CD14-positive monocyte (primary cell): Measurements from ENCODE around the gene DLGAP3. TPM values are rescaled to one million over a fixed set of nuclear protein-coding genes. Genes with fewer than 3 reads are reported as not detected.

Source experiments
- DNase-seq, 3 donors: peaks; one replicate each; pipeline ENCODE4 v3.0.0-alpha.2; 2011 to 2022
- H2AFZ ChIP-seq: 2 replicates; pipeline ENCODE4 v1.6.0; 2012; ENCODE audit warnings: mild to moderate bottlenecking, low read depth, low read length, inconsistent platforms; ENCODE audit not compliant: insufficient read depth, poor library complexity, severe bottlenecking
- H3K27ac ChIP-seq, 2 donors: 1 replicate in 1 of 2; 2 replicates in 1 of 2; pipeline ENCODE4 v1.5.1; 2012 to 2013; ENCODE audit warnings: low read length in 2 of 2, control low read depth in 1 of 2, inconsistent platforms in 1 of 2, low read depth in 1 of 2, mild to moderate bottlenecking in 1 of 2
- H3K27me3 ChIP-seq, 2 donors: one replicate each; pipeline versions ENCODE4 v1.6.0 to v1.6.1; 2011 to 2013; ENCODE audit warnings: low read length in 2 of 2; ENCODE audit not compliant: control insufficient read depth in 2 of 2, insufficient read depth in 2 of 2
- H3K36me3 ChIP-seq, 2 donors: replicated peaks in 1 of 2; 1 replicate in 1 of 2; 2 replicates in 1 of 2; pipeline versions ENCODE4 v1.5.1 to v1.6.1; 2012 to 2013; ENCODE audit warnings: low read length in 2 of 2, control low read depth in 1 of 2, inconsistent platforms in 1 of 2, mild to moderate bottlenecking in 1 of 2; ENCODE audit not compliant: insufficient read depth in 2 of 2, control insufficient read depth in 1 of 2
- H3K4me1 ChIP-seq, 2 donors: 1 replicate in 1 of 2; 2 replicates in 1 of 2; pipeline versions ENCODE4 v1.5.1 to v1.6.1; 2012 to 2013; ENCODE audit warnings: low read length in 2 of 2, control low read depth in 1 of 2, inconsistent platforms in 1 of 2, mild to moderate bottlenecking in 1 of 2, moderate library complexity in 1 of 2; ENCODE audit not compliant: insufficient read depth in 2 of 2, control insufficient read depth in 1 of 2
- H3K4me2 ChIP-seq: replicated peaks from 2 replicates; pipeline ENCODE3; 2012; ENCODE audit warnings: low read length, moderate library complexity, mild to moderate bottlenecking; ENCODE audit not compliant: poor library complexity, severe bottlenecking; ENCODE audit errors: extremely low read depth
- H3K4me3 ChIP-seq, 3 experiments: fragments of 200-600 bp in 1 of 3; sonication (generic) in 1 of 3; replicated peaks in 1 of 3; 1 replicate in 2 of 3; 2 replicates in 1 of 3; pipeline ENCODE4 v1.5.1; 2011 to 2013; ENCODE audit warnings: low read length in 3 of 3, mild to moderate bottlenecking in 3 of 3, control low read depth in 2 of 3, low read depth in 2 of 3, inconsistent platforms in 1 of 3, moderate library complexity in 1 of 3
- H3K79me2 ChIP-seq: 2 replicates; pipeline ENCODE4 v1.6.0; 2012; ENCODE audit warnings: mild to moderate bottlenecking, control low read depth, inconsistent platforms, low read length, moderate library complexity; ENCODE audit not compliant: insufficient read depth
- H3K9ac ChIP-seq: 2 replicates; pipeline ENCODE4 v1.6.0; 2017; ENCODE audit warnings: low read length, mild to moderate bottlenecking; ENCODE audit not compliant: insufficient read depth, poor library complexity, severe bottlenecking
- H3K9me3 ChIP-seq, 2 donors: replicated peaks in 1 of 2; 1 replicate in 1 of 2; 2 replicates in 1 of 2; pipeline versions ENCODE4 v1.5.1 to v1.6.1; 2012 to 2013; ENCODE audit warnings: low read length in 2 of 2, control low read depth in 1 of 2; ENCODE audit not compliant: control insufficient read depth in 1 of 2, insufficient read depth in 1 of 2
- H4K20me1 ChIP-seq: 2 replicates; pipeline ENCODE4 v1.6.0; 2012; ENCODE audit warnings: mild to moderate bottlenecking, low read length, control low read depth, moderate library complexity; ENCODE audit not compliant: insufficient read depth
- H3K27ac Mint-ChIP-seq, 7 donors: one replicate each; pipeline ENCODE4 v1.8.0; 2020; ENCODE audit warnings: mild to moderate bottlenecking in 7 of 7, mixed read lengths in 7 of 7, moderate library complexity in 6 of 7, inconsistent platforms in 2 of 7
- H3K27me3 Mint-ChIP-seq, 3 donors: one replicate each; pipeline ENCODE4 v1.8.0; 2021 to 2022; ENCODE audit warnings: low read depth in 3 of 3, mild to moderate bottlenecking in 3 of 3, mixed read lengths in 3 of 3, moderate library complexity in 3 of 3, inconsistent platforms in 1 of 3
- H3K36me3 Mint-ChIP-seq, 2 donors: one replicate each; pipeline ENCODE4 v1.8.0; 2020; ENCODE audit warnings: mixed read lengths in 2 of 2, inconsistent platforms in 1 of 2, mild to moderate bottlenecking in 1 of 2
- H3K4me1 Mint-ChIP-seq: one replicate; pipeline ENCODE4 v1.8.0; 2020; ENCODE audit warnings: mild to moderate bottlenecking, mixed read lengths
- H3K4me3 Mint-ChIP-seq, 2 donors: one replicate each; pipeline ENCODE4 v1.8.0; 2020; ENCODE audit warnings: mild to moderate bottlenecking in 2 of 2, mixed read lengths in 2 of 2, moderate library complexity in 1 of 2
- H3K9me3 Mint-ChIP-seq, 7 donors: one replicate each; pipeline ENCODE4 v1.8.0; 2020 to 2022; ENCODE audit warnings: mixed read lengths in 7 of 7, mild to moderate bottlenecking in 6 of 7, moderate library complexity in 6 of 7, inconsistent platforms in 2 of 7
- WGBS: methylation state at CpG from one replicate; pipeline ENCODE4 v1.1.5; 2013; ENCODE audit warnings: missing lambda C conversion rate; ENCODE audit not compliant: insufficient coverage; 5-methylcytosine and 5-hydroxymethylcytosine counted together
- intact Hi-C, 2 donors: fragments of 100-400 bp; cut with micrococcal nuclease; formaldehyde crosslinking; loops; one replicate each; pipeline versions ENCODE4 v1.15.0 to v1.15.1; 2023
- polyA plus RNA-seq, 3 donors: library from polyadenylated mRNA; depleted of rRNA in 1 of 3; unstranded in 2 of 3; stranded (reverse) in 1 of 3; fragments of 300-500 nt in 2 of 3; fragments of >200 nt in 1 of 3; fragmentation: Illumina TruSeq in 2 of 3; gene quantifications; 1 replicate in 2 of 3; 2 replicates in 1 of 3; pipeline ENCODE4 v1.2.3, GENCODE V29; 2012 to 2021
- TF ChIP-seq, protein P1 (sequence below): fragments of 200-600 bp; IDR thresholded peaks from one replicate; pipeline ENCODE4 v1.8.0; 2022; ENCODE audit warnings: antibody characterized with exemption, mild to moderate bottlenecking

Gene DLGAP3
- polyA plus RNA-seq, 3 donors = 0.10 to 0.56 (median 0.16) TPM

DNA sequence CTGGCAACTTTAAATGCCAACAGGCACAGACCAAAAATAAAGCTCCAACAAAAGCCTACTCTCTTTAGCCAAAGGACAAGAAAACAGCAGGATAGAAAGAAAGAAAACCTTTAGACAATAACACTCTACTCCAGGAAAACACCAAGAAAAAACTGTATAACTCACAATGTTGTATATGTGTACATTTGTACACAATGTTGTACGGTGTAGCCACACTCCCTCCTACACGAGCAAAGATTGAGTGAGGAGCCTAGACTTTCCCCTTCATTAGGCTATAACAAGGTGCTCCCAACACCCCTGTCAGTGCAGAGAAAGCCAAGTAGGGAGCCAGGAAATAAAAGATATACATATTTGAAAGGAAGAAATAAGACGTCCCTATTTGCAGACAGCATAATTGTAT is 112.7 kb downstream of the DLGAP3 start:
- H3K27ac ChIP-seq = no peak overlapping the region
- no peaks in the 10 kb centered on the region for H3K79me2 ChIP-seq
- Mint-ChIP-seq H3K9me3 (peaks cover 0 to 2% (median 0%) of the 10 kb centered on the region in 7 donors), H3K4me1 (peaks cover 4% of the 10 kb centered on the region), H3K27me3 (peaks cover 1 to 4% (median 3%) of the 10 kb centered on the region in 3 donors), H3K4me3 (no peak overlapping the region), H3K36me3 (no peaks in the 10 kb centered on the region), H3K27ac (no peak overlapping the region)
- H3K36me3 ChIP-seq = no peaks in the 10 kb centered on the region
- intact Hi-C loops = no loop called here
- H2AFZ ChIP-seq = no peak overlapping the region
- H3K4me3 ChIP-seq = no peak overlapping the region
- no peaks in the 10 kb centered on the region for H3K9me3 ChIP-seq
- no CpG with 5 or more reads among the region's 3 CpGs for WGBS
- no peak overlapping the region for H3K4me2 ChIP-seq
- TF ChIP-seq, protein P1, sequence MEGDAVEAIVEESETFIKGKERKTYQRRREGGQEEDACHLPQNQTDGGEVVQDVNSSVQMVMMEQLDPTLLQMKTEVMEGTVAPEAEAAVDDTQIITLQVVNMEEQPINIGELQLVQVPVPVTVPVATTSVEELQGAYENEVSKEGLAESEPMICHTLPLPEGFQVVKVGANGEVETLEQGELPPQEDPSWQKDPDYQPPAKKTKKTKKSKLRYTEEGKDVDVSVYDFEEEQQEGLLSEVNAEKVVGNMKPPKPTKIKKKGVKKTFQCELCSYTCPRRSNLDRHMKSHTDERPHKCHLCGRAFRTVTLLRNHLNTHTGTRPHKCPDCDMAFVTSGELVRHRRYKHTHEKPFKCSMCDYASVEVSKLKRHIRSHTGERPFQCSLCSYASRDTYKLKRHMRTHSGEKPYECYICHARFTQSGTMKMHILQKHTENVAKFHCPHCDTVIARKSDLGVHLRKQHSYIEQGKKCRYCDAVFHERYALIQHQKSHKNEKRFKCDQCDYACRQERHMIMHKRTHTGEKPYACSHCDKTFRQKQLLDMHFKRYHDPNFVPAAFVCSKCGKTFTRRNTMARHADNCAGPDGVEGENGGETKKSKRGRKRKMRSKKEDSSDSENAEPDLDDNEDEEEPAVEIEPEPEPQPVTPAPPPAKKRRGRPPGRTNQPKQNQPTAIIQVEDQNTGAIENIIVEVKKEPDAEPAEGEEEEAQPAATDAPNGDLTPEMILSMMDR = no peak
- no peak for DNase-seq
- H3K9ac ChIP-seq = no peak overlapping the region
- no peaks in the 10 kb centered on the region for H4K20me1 ChIP-seq
- no peaks in the 10 kb centered on the region for H3K4me1 ChIP-seq
- H3K27me3 ChIP-seq = no peaks in the 10 kb centered on the region

DNA sequence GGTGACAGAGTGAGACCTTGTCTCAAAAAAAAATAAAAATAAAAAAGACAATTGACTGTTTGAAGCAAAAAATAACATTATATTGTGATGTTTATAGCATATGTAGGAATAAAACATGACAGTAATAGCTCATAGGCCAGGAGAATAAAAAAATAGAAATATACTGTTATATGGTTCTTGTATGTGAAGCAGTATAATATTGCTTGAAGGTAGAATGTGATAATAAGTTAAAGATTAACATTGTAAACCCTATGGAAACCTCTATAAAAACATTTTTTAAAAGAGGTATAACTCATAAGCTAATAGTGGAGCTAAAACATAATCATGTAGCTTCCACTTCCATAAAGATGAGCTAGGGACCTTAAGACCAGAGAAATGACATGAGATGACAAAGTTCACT is 113.1 kb downstream of the DLGAP3 start:
- TF ChIP-seq, protein P1 = no peak
- no peak overlapping the region for H3K4me2 ChIP-seq
- H3K27me3 ChIP-seq = no peaks in the 10 kb centered on the region
- no peaks in the 10 kb centered on the region for H4K20me1 ChIP-seq
- H3K9me3 Mint-ChIP-seq = peaks cover 0 to 2% (median 0%) of the 10 kb centered on the region in 7 donors
- intact Hi-C loops = no loop called here
- H3K4me3 Mint-ChIP-seq = no peak overlapping the region
- no peaks in the 10 kb centered on the region for H3K9me3 ChIP-seq
- no peaks in the 10 kb centered on the region for H3K36me3 ChIP-seq
- H3K4me3 ChIP-seq = no peak overlapping the region
- H3K9ac ChIP-seq = no peak overlapping the region
- no peaks in the 10 kb centered on the region for H3K79me2 ChIP-seq
- H2AFZ ChIP-seq = no peak overlapping the region
- H3K36me3 Mint-ChIP-seq = no peaks in the 10 kb centered on the region
- no peaks in the 10 kb centered on the region for H3K4me1 Mint-ChIP-seq
- H3K4me1 ChIP-seq = no peaks in the 10 kb centered on the region
- no peak overlapping the region for H3K27ac ChIP-seq
- no peak for DNase-seq
- peaks cover 1 to 3% (median 3%) of the 10 kb centered on the region in 3 donors for H3K27me3 Mint-ChIP-seq
- no peak overlapping the region for H3K27ac Mint-ChIP-seq

Other genes starting within 250 kb of the DLGAP3 start
- under 1 TPM in 1 of 3 donors, not detected in 2; 0.12 TPM for gene GJB5, start 174.6 kb downstream of the DLGAP3 start, polyA plus RNA-seq
- not detected for gene GJB4, start 169.9 kb downstream of the DLGAP3 start, polyA plus RNA-seq
- not detected for gene GJB3, start 148.4 kb downstream of the DLGAP3 start, polyA plus RNA-seq
- gene GJA4, start 136.7 kb downstream of the DLGAP3 start, polyA plus RNA-seq = not detected
- gene SMIM12, start 69.9 kb downstream of the DLGAP3 start, polyA plus RNA-seq = 100 to 1,000 TPM in 1 of 3 donors, 10 to 100 TPM in 2; 31.8 to 121 (median 93.7) TPM
- 100 to 1,000 TPM in 2 of 3 donors, 10 to 100 TPM in 1; 33.6 to 128 (median 102) TPM for gene TMEM35B, start 55.7 kb upstream of the DLGAP3 start, polyA plus RNA-seq
- gene ZMYM6, start 102.3 kb upstream of the DLGAP3 start, polyA plus RNA-seq = 10 to 100 TPM in 2 of 3 donors, 1 to 10 TPM in 1; 6.9 to 23.6 (median 11.8) TPM
- 1 to 10 TPM; 3.4 to 6.1 (median 4.5) TPM for gene ZMYM1, start 149.7 kb upstream of the DLGAP3 start, polyA plus RNA-seq